DMS 273 treated with DMSO at 0.1 percent for 48 hours (cell line): ENCODE data around the gene SUOX.
"Not testable (repeated sequence)": the region's sequence is repeated elsewhere in the genome, so short reads cannot be mapped to it uniquely, and the experiment has no call there.

Source experiments
- DNase-seq: peaks from one replicate; lab custom pipeline; 2025; lab: John Stamatoyannopoulos, UW

SUOX gene

DNA sequence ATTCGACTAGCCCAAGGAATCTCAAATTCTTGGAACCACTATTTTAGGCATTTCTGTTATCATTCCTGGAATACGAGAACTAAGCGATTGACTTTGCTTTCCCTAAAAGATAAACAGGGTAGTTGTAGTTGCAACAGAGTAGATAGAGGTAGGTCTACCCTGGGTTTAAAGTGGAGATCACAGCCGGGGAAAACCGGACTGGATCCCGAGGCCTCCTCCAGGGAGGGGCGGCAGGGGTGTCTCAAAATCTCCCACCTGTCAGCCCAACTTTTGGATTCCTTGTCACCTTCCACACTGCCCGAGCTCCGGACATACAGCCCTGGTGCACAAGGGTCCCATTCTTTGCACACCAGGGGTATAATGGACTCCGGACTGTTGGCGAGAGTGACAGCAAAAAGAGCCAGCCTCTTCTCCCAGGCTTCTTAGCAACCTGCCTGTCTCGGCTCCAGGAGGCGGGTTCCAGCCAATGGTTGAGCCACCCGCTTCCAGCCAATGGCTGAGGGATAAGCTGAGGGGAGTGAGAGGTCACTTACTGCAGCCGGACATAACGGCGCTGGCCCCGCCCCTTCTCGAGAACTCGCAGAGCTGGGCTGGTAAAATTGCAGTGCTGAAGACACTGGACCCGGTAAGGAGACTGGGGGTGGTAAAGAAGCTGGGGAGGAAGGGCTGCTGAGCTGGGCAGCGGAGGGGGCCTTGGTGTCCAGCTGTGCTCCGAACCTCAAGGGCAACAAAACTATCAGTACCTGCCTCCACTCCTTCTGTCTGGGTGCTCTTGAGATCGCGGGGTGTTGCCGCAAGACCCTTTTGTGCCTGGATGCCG lies at the start of gene SUOX:
SUOX (plus strand) TSS at position 562 of the 820 bp plus-strand sequence. CDS start 4,946 bp downstream, outside the sequence.
- DNase-seq: peak; percentile 80

GRCh38 chr12:55955344-55955743 lies 41.7 kb upstream of the SUOX start:
- no peak for DNase-seq

- DNase-seq: no peak
These were observed 41.1 kb upstream of the SUOX start for GRCh38 chr12:55955800-55956508.

DNA sequence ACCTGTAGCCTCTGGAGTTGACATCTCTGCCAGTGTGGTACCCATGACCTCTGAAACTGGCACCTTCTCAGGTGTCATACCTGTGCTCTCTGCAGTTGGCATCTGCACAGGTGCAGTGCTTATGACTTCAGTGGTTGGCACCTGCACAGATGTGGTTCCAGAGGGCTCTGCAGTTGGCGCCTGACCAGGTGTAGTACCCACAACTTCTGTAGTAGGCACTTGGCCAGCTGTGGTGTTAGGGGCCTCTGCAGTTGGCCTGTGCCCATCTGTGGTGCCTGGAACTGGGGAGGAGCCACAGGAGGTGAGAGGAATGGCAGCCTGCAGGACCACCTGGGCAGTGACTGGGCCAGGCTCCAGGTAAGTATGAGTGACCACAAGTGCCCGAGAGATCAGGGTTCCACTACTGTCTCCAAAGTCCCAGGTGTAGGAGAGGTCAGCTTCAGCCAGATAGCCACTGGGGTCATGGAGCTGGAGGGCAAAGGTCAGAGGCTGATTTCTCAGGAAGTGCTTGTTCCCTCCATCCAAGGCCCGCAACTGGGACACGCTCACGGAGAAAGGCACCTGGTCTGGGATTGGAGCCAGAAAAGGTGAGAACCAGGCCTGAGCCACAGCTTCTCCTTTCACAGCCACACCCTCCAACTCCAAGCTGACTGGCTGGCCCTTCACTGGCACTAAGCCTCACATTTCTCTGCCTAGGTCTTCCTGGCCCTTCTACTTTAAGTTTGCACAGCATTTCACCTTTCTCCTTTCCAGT lies 39.8 kb upstream of the SUOX start:
- DNase-seq: no peak

DNA sequence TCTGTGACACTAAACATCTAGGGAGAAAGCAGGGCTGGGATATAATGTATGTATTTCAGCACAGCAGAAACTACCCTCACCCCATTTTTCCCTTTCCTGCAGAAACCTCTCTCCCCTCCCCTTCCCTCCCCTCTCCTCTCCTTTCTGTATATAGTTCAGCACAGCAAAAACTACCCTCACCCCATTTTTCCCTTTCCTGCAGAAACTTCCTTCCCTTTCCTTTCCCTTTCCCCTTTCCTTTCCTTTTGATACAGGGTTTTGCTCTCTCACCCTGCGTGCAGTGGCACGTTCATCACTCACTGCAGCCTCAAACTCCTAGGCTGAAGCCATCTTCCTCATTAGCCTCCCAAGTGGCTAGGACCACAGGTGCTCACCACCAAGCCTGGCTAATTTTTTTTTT lies 33.3 kb upstream of the SUOX start:
- no peak for DNase-seq

- DNase-seq: no peak
These were observed 31.8 kb upstream of the SUOX start for GRCh38 chr12:55965240-55965639.

DNA sequence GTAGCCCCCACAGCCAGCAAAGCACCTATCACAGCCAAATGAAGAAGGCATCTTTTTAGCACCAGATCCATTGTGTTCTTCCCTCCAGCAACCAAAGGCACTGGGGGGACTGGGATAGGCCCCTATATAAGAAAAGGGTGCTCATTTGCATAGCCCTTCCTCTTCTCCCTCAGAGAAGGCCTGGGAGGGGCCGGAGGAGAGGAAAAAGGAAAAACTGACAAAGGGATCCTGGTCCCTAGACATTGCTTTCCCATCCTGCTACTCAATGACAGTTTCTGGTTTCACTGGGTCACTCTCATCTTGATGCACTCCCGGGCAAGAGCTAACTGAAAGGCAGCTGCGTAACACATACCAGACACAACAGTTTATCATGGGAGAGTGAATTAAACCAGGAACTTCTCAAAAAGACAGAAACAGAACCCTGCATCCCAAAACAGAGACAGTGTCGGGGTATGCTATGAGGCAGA lies 31.1 kb upstream of the SUOX start, which contains the start of gene PMEL:
PMEL (minus strand) TSS at position 102 of the 467 bp plus-strand sequence; CDS start at position 71, 31 bp downstream.
- DNase-seq: no peak

DNA sequence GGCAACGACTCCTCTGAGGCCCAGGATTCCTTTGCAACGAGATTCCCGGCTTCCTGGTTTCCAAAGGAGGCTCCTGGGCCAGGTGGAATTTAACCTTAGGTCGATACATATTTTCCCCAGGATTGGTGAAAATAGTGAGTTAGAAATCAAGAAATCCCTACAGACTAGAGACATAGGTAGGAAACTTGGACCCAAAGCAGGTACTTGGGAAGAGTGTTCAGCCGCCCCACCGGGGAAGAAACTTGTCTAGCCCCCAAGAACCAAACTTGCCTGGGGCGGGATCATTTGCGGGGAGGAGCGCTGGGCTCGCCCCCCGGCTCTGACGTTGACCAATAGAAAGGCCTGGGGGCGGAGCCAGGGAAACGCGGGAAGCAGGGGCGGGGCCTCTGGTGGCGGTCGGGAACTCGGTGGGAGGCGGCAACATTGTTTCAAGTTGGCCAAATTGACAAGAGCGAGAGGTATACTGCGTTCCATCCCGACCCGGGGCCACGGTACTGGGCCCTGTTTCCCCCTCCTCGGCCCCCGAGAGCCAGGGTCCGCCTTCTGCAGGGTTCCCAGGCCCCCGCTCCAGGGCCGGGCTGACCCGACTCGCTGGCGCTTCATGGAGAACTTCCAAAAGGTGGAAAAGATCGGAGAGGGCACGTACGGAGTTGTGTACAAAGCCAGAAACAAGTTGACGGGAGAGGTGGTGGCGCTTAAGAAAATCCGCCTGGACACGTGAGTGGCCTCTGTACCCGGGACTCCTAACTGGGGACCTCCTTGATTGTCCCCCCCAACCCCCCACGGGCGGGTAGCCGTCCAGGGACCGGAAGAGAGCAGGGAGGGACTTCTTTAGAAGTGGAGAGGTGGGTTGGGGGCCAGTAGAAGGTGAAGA lies 30.4 kb upstream of the SUOX start, which contains the start of gene CDK2:
CDK2 (plus strand) TSS at position 423 of the 874 bp plus-strand sequence; CDS start at position 602, 179 bp downstream.
- DNase-seq: peak; percentile 30

DNA sequence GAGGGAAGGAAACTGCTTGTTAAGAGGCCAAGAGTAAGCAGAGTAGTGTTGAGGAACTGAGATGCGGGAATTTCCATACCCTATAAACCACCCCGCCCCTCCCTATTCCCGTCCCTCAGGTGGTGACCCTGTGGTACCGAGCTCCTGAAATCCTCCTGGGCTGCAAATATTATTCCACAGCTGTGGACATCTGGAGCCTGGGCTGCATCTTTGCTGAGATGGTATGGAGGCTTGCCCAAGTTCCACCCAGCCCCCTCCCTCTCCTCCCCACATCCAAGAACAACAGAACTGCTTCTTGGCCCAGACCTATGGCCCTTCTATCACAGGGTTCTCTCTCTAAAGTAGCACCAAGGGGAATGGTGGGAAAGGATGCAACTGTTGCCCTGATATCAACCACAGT lies 27.7 kb upstream of the SUOX start:
- no peak for DNase-seq

DNA sequence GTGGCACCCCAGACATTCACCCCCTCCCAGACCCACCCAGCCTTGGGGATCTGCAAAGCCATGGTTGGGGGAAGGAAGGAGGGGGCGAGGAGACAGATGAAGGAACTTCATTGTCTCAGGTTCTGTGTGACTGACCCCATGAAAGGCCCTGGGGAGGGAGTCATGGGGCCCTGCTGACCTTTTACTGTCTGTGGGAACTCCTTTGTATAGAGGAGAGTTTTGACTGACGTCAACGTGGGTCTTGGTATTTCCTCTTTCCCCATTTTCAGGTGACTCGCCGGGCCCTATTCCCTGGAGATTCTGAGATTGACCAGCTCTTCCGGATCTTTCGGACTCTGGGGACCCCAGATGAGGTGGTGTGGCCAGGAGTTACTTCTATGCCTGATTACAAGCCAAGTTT lies 26.3 kb upstream of the SUOX start:
- no peak for DNase-seq

DNA sequence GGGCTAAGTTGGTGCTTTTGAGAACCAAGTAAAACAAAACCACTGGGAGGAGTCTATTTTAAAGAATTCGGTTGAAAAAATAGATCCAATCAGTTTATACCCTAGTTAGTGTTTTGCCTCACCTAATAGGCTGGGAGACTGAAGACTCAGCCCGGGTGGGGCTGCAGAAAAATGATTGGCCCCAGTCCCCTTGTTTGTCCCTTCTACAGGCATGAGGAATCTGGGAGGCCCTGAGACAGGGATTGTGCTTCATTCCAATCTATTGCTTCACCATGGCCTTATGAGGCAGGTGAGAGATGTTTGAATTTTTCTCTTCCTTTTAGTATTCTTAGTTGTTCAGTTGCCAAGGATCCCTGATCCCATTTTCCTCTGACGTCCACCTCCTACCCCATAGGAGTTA lies 25.0 kb upstream of the SUOX start:
- DNase-seq: no peak

GRCh38 chr12:55972456-55972855 lies 24.6 kb upstream of the SUOX start:
- DNase-seq: no peak

DNA sequence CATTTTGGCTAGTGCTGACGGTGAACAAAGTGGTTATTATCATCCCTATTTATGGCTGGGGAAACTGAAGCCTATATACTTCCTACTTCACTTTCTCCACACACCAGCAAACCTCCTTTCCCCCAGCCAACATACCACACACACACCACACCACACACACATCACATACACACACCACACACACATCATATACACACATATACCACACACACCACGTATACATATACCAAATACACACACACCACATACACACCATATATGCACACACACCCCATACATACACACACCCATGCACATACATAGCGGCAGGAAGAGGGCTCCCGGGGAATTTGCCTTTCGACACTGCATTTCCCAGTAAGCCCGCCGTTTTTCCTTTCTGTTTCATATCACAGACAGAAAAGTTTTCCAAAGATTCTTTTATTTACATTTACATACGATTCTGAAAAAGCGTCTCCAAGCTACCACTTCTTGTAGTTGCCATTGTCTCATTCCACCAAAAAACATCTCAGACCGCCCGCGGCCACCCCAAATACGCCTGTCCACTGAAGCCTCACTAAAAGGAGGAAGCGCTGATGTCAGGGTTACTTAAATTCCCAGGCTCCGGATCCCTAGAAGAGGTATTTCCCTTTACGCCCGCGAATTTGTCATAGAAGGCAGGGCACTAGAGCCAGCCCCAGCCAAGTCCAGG lies 24.0 kb upstream of the SUOX start:
- DNase-seq: no peak

DNA sequence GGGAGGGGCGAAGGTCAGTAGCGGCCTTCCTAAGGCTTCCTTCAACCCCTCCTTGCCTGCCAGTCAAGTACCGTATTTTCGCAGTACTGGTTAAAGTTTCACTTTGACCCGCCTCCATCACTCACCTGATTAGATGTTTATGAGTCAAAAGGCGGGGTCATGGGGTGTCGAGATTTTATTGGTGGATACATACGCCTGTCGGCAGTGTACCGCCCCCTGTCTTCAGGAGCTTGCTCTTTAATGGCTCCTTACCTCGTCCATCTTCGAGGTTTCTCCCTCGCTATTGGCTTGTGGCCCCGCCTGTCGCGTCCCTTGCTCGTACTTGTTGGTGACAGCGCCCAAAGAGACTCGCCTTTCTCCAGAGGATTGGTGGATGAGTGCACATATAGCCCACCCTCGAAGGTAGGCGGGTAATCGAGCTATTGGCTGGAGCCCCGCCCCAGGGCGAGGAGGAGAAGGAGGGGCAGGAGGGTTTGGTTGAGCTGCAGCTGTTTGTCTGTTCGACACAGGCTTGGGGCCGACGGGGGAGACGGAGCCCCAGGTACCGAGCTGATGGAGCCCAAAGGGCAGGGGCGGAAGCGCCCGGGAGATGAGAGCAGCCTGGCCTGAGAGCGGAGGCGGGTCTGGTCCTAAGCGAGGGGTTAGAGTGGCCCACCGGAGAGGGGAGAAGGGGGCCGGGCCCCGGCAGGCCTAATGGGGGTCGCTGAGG lies 23.3 kb upstream of the SUOX start, which contains the start of gene RAB5B:
RAB5B (plus strand) TSS at position 480 of the 709 bp plus-strand sequence. CDS start 12,883 bp downstream, outside the sequence.
- peak; percentile 99 for DNase-seq

DNA sequence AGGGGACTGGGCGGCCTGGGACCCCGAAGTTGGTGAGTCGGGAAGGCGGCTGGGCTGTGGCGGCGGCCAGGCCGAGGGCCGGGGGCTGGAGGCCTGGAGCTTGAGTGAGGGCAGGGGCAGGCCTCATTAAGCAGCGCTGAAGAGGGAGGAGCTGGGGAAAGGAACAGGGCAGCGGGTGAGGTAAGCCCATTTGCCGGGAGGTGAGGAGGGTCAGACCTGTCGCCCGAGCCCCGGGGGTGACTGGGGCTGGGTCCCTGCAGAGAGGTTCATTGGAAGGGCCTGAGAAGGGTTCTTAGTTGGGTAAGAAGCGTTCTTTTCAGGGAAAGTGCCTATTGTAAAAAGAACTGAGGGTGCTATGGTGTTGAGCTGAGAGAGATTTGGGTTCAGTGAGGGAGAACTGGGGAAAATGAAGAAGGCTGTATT lies 22.8 kb upstream of the SUOX start:
- no peak for DNase-seq

DNA sequence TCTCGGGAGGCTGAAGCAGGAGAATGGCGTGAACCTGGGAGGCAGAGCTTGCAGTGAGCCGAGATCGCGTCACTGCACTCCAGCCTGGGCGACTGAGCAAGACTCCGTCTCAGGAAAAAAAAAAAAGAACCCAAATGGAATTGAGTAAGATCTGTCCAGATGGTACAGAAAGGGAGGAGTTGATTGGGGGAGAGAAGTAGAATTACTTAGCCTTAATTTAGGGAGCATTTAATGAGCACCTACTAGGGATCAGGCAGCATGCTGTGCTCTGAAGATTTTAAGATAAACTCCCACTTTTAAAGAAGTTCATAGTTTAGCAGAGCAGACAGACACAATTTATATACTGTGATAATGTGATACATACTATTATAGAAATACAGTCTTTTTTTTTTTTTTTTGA lies 18.7 kb upstream of the SUOX start:
- DNase-seq: no peak

DNA sequence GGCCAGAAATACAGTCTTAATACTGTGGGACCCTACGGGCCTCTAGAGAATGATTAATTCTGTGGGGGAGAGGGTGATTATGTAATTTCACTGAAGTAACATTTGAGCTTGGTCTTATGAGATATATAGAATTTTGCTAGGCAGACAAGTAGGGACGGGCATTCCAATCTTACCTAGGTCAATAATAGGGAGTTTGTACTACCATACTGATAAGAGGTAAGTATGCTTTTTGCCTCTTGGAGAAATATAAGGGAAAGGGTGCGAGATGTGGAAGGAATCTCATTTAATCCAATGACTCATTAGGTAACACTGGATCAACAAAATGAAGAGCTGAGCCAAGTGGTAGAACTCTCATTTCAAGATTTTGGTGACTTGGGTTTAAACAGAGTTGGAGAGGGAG lies 18.0 kb upstream of the SUOX start:
- DNase-seq: no peak

- DNase-seq: not testable (repeated sequence)
These were observed 15.2 kb upstream of the SUOX start for GRCh38 chr12:55981882-55982281.

DNA sequence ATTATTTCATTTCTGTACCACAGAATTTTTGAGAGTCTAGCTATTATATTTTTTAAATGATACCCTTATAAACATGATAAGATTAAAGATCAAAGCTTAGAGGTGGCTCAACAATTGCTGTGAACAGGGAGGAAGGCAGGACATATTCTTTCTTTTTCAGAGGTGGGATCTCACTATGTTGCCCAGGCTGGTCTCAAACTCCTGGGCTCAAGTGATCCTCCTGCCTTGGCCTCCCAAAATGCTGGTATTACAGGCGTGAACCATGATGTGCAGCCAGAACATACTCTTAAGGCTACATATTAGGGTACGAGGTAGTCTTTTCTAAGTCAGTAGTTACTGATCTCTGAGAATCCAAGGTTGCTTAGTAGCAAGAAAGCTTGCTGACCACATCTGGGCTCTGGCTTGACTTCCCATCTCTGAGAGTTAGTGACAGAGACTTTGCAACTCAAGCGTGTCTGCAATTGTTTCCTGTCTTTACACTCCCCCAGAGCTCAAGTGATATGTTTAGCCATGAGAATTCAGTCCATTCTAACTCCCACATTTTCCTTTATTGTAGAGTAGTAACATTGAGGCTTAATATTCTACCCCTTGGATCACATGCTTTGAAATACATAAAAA lies 14.6 kb upstream of the SUOX start:
- no peak for DNase-seq
